Lung (tissue), 12 donors: Measurements from ENCODE around the gene DIDO1. TPM values are rescaled to one million over a fixed set of nuclear protein-coding genes. Genes with fewer than 3 reads are reported as not detected.

ENCODE experiments used
- ATAC-seq: fragments of 200-7000 bp; cut with Tn5 transposase; one replicate; pipeline ENCODE4 v1.9.1; 2020; ENCODE audit warnings: moderate number of reproducible peaks; ENCODE audit not compliant: insufficient read depth, low FRiP score
- DNase-seq, 3 donors: peaks; one replicate each; pipeline ENCODE4 v3.0.0-alpha.2; 2013 to 2017
- H3K27ac ChIP-seq, 2 donors: one replicate each; pipeline ENCODE4 v1.5.1; 2013; ENCODE audit warnings: mild to moderate bottlenecking in 2 of 2, moderate library complexity in 2 of 2, control low read depth in 1 of 2, inconsistent platforms in 1 of 2, low read depth in 1 of 2, low read length in 1 of 2
- H3K27me3 ChIP-seq, 3 donors: one replicate each; pipeline ENCODE4 v1.5.1; 2013; ENCODE audit warnings: low read length in 2 of 3; ENCODE audit not compliant: control insufficient read depth in 3 of 3, insufficient read depth in 3 of 3
- H3K36me3 ChIP-seq, 4 donors: one replicate each; pipeline ENCODE4 v1.5.1; 2013; ENCODE audit warnings: low read length in 4 of 4, mild to moderate bottlenecking in 1 of 4, moderate library complexity in 1 of 4; ENCODE audit not compliant: control insufficient read depth in 4 of 4, insufficient read depth in 4 of 4
- H3K4me1 ChIP-seq, 5 donors: one replicate each; pipeline ENCODE4 v1.5.1; 2013; ENCODE audit warnings: low read length in 5 of 5, mild to moderate bottlenecking in 2 of 5, moderate library complexity in 1 of 5; ENCODE audit not compliant: control insufficient read depth in 5 of 5, insufficient read depth in 5 of 5
- H3K4me3 ChIP-seq: one replicate; pipeline ENCODE4 v1.5.1; 2013; ENCODE audit warnings: mild to moderate bottlenecking, control low read depth, moderate library complexity
- H3K9ac ChIP-seq, 2 donors: one replicate each; pipeline ENCODE4 v1.5.1; 2013; ENCODE audit warnings: low read length in 2 of 2, control low read depth in 1 of 2; ENCODE audit not compliant: insufficient read depth in 1 of 2
- H3K9me3 ChIP-seq, 4 donors: one replicate each; pipeline ENCODE4 v1.5.1; 2013; ENCODE audit warnings: low read length in 3 of 4, mild to moderate bottlenecking in 1 of 4, moderate library complexity in 1 of 4; ENCODE audit not compliant: control insufficient read depth in 4 of 4, insufficient read depth in 3 of 4
- CTCF ChIP-seq: IDR thresholded peaks from 2 replicates; pipeline ENCODE4 v1.5.1; 2012; ENCODE audit warnings: mild to moderate bottlenecking; ENCODE audit errors: control extremely low read depth, extremely low read depth
- WGBS, 2 donors: extraction: QIAGEN DNeasy Blood & Tissue Kit; methylation state at CpG; one replicate each; pipeline ENCODE4 v1.1.7; 2013; 5-methylcytosine and 5-hydroxymethylcytosine counted together
- polyA plus RNA-seq, 2 donors: library from polyadenylated mRNA; stranded (reverse); fragments of 200-250 nt; gene quantifications; one replicate each; pipeline ENCODE4 v1.2.1, GENCODE V29; 2013
- total RNA-seq, 2 donors: library from RNA; depleted of rRNA in 1 of 2; stranded (reverse); fragments of >200 nt in 1 of 2; gene quantifications; one replicate each; pipeline ENCODE4 v1.2.1, GENCODE V29; 2014 to 2021
- donor health status: control.
- donor health status: control.
- donor health status: Bipolar disorder and iron deficiency.
- donor health status: healthy.
- donor health status: DM: yes; HTN: yes; CAD: no.

Gene DIDO1
- total and polyA plus RNA-seq, 4 donors, result 19.6 to 71.2 (median 35.8) TPM

- 86% methylated on average over 16 of the region's 16 CpGs for WGBS, 2 donors
These were observed 84.5 kb downstream of the DIDO1 start for GRCh38 chr20:62841705-62842212.

GRCh38 chr20:62840244-62841197 lies 85.8 kb downstream of the DIDO1 start:
- Histone ChIP-seq H3K4me1 (peaks cover 0 to 2% (median 0%) of the 10 kb centered on the region in 5 donors), H3K4me3 (no peak overlapping the region), H3K36me3 (peaks cover 0 to 5% (median 0%) of the 10 kb centered on the region in 4 donors), H3K27ac (no peak overlapping the region), H3K9me3 (no peaks in the 10 kb centered on the region), H3K9ac (no peak overlapping the region), H3K27me3 (no peaks in the 10 kb centered on the region)
- ATAC-seq (no peak), DNase-seq (no peak)
- no peak for TF ChIP-seq CTCF
- 83 to 91% methylated on average over 45 of the region's 45 CpGs for WGBS, 2 donors

More at GRCh38 chr20:62841705-62842212, 84.5 kb downstream of the DIDO1 start:
- no peak overlapping the region for H3K27ac ChIP-seq
- no peaks in the 10 kb centered on the region for H3K9me3 ChIP-seq
- no peaks in the 10 kb centered on the region for H3K27me3 ChIP-seq
- ATAC-seq, result no peak
- DNase-seq, result no peak
- no peaks in the 10 kb centered on the region for H3K4me1 ChIP-seq
- no peak overlapping the region for H3K9ac ChIP-seq
- H3K4me3 ChIP-seq, result no peak overlapping the region
- H3K36me3 ChIP-seq, result peaks cover 0 to 8% (median under 1%) of the 10 kb centered on the region in 4 donors
- no peak for TF ChIP-seq CTCF

- Histone ChIP-seq H3K9ac (no peak overlapping the region), H3K9me3 (no peaks in the 10 kb centered on the region), H3K4me1 (peaks cover 0 to 2% (median 0%) of the 10 kb centered on the region in 5 donors), H3K27me3 (no peaks in the 10 kb centered on the region), H3K4me3 (no peak overlapping the region), H3K36me3 (peaks cover 0 to 5% (median 0%) of the 10 kb centered on the region in 4 donors), H3K27ac (no peak overlapping the region)
- DNase-seq (no peak), ATAC-seq (no peak)
- TF ChIP-seq CTCF, result no peak
- WGBS, 2 donors, result 89 to 90% methylated on average over 11 of the region's 11 CpGs
These were observed 86.5 kb downstream of the DIDO1 start for GRCh38 chr20:62839816-62840215.
